ENCODE measurements around the gene CBX6.
A peak's percentile ranks its signal among the peaks of the same experiment; 100 is the strongest.

Gene CBX6

DNA sequence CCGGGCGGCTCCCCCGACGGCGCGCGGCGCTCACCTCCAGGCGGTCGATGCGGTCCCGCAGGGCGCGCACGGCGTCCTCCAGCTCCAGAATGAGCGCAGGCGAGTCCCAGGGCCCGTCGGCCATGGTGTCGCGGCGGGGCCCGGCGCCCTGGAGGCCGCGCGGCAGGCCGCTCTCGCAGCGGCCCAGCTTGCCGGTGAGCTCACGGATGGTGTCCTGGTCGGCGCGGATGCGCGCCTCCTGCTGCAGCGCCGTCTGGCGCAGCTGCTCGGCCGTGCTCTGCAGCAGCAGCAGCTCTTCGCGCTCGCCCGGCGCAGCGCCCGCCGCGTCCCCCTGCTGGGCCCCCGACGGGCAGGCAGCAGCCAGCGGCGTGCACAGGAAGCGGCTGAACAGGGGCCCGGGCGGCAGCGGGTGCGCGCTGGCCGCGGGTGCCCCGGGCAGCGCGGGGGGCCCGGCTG lies 28.8 kb downstream of the CBX6 start:
- H3K9me3 ChIP-seq (ENCODE audit: insufficient read depth, low read depth, low read length) = no peaks in the 10 kb centered on the region
- H3K27me3 ChIP-seq (ENCODE audit: insufficient read depth, low read length) = peaks cover 71% of the 10 kb centered on the region
- no peaks in the 10 kb centered on the region for H3K36me3 ChIP-seq (ENCODE audit: insufficient read depth, low read depth, low read length)
- H3K4me3 ChIP-seq (ENCODE audit: low read length) = peak overlapping the region; percentile 61; the same call in 1 of the 2 replicates
- no peaks in the 10 kb centered on the region for H3K4me1 ChIP-seq (ENCODE audit: insufficient read depth, low read length)
- no peak overlapping the region for H3K27ac ChIP-seq (ENCODE audit: low read length)
- peak overlapping the region; percentile 37; the same call in 1 of the 2 replicates for H3K9ac ChIP-seq (ENCODE audit: low read depth, low read length)

DNA sequence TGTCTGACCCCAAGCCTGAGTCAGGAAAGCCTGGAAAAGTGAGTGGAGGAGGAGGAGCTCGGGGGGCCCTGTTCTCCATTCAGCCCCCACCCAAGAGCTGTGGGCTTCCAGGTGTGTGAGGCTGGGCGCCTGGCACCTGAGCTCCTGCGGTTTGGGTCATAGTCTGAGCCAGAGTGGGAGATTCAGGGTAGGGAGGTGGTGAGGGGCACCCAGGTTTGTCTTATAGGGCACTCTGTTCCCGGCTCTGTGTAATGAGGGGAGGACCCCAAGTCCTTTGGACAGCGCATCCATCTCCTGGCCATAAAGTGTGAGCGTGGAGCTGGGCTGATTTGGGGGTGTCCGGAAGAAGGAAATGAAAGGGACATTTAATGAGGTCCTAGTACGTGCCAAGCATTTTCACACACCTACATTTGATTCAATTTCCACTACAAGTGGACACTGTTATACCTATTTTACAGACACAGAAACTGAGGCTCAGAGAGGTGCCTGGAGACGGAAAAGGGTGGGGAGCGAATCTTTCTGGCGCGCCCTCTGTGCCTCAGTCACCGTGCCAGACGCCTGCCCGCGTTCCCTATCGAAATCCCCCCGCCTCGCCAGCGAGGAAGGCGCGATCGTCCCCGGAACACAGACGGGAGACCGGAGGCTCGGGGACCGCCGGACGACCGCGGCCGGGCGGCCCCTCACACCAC lies 29.4 kb downstream of the CBX6 start:
- Histone ChIP-seq H3K9ac (ENCODE audit: low read depth, low read length) (peak overlapping the region; percentile 37; the same call in 1 of the 2 replicates), H3K4me1 (ENCODE audit: insufficient read depth, low read length) (no peaks in the 10 kb centered on the region), H3K27ac (ENCODE audit: low read length) (no peak overlapping the region), H3K9me3 (ENCODE audit: insufficient read depth, low read depth, low read length) (no peaks in the 10 kb centered on the region), H3K36me3 (ENCODE audit: insufficient read depth, low read depth, low read length) (no peaks in the 10 kb centered on the region), H3K4me3 (ENCODE audit: low read length) (peak overlapping the region; percentile 61), H3K27me3 (ENCODE audit: insufficient read depth, low read length) (peaks cover 69% of the 10 kb centered on the region)

- H3K9me3 ChIP-seq (ENCODE audit: insufficient read depth, low read depth, low read length) = no peaks in the 10 kb centered on the region
- no peak overlapping the region for H3K4me3 ChIP-seq (ENCODE audit: low read length)
- H3K27me3 ChIP-seq (ENCODE audit: insufficient read depth, low read length) = peaks cover 65% of the 10 kb centered on the region
- no peaks in the 10 kb centered on the region for H3K36me3 ChIP-seq (ENCODE audit: insufficient read depth, low read depth, low read length)
- no peak overlapping the region for H3K27ac ChIP-seq (ENCODE audit: low read length)
- H3K4me1 ChIP-seq (ENCODE audit: insufficient read depth, low read length) = no peaks in the 10 kb centered on the region
- H3K9ac ChIP-seq (ENCODE audit: low read depth, low read length) = no peak overlapping the region
Observed at GRCh38 chr22:38841635-38842034, 30.4 kb downstream of the CBX6 start.

DNA sequence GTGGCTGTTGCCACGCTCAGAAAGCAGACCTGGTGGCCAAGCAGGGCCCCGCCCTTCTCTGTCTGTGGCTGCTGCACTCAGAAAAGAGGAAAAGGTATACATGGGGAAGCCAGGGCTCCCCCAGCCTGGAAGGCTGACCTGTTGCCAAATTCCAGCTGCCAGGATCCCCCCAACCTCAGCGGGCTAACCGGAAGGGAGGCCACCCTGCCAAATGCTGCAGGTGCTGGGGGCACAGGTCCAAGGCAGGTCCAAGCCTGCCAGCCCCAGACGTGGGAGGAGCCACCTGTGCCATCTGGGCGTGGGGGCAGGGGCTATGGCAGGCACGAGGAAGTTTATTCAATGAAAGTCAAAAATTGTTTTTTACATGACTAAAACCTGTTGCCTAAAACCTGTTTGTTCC lies 30.8 kb downstream of the CBX6 start:
- Histone ChIP-seq H3K9ac (ENCODE audit: low read depth, low read length) (no peak overlapping the region), H3K27ac (ENCODE audit: low read length) (no peak overlapping the region), H3K36me3 (ENCODE audit: insufficient read depth, low read depth, low read length) (no peaks in the 10 kb centered on the region), H3K9me3 (ENCODE audit: insufficient read depth, low read depth, low read length) (no peaks in the 10 kb centered on the region), H3K4me3 (ENCODE audit: low read length) (no peak overlapping the region), H3K27me3 (ENCODE audit: insufficient read depth, low read length) (peaks cover 65% of the 10 kb centered on the region), H3K4me1 (ENCODE audit: insufficient read depth, low read length) (peaks cover 3% of the 10 kb centered on the region; the same call in 1 of the 2 replicates)

- no peak overlapping the region for H3K27ac ChIP-seq (ENCODE audit: low read length)
- H3K36me3 ChIP-seq (ENCODE audit: insufficient read depth, low read depth, low read length) = no peaks in the 10 kb centered on the region
- H3K4me3 ChIP-seq (ENCODE audit: low read length) = no peak overlapping the region
Observed at GRCh38 chr22:38840129-38840528, 31.9 kb downstream of the CBX6 start.

DNA sequence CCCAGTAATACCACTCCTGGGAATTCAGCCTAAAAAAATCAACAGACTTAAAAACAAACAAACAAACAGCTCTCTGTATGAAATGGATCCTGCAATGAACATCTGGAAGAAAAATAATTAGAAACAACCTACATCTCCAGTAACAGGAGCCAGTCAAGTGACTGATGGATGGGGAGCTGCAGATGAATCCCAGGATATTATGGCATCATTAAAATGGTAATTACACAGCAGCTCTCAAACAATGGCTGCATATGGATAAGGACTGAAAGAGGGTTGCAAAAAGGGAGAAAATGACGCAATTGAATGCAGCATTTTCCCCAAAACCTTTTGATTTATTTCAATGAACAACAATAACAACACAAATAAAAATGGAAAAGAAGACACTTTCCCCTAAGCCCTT lies 32.3 kb downstream of the CBX6 start:
- H3K9ac ChIP-seq (ENCODE audit: low read depth, low read length) = no peak overlapping the region
- peaks cover 56% of the 10 kb centered on the region for H3K27me3 ChIP-seq (ENCODE audit: insufficient read depth, low read length)
- no peak overlapping the region for H3K27ac ChIP-seq (ENCODE audit: low read length)
- no peak overlapping the region for H3K4me3 ChIP-seq (ENCODE audit: low read length)
- H3K4me1 ChIP-seq (ENCODE audit: insufficient read depth, low read length) = peaks cover 7% of the 10 kb centered on the region; the same call in 1 of the 2 replicates
- no peaks in the 10 kb centered on the region for H3K36me3 ChIP-seq (ENCODE audit: insufficient read depth, low read depth, low read length)
- H3K9me3 ChIP-seq (ENCODE audit: insufficient read depth, low read depth, low read length) = no peaks in the 10 kb centered on the region

More at GRCh38 chr22:38840129-38840528, 31.9 kb downstream of the CBX6 start:
- Histone ChIP-seq H3K9me3 (ENCODE audit: insufficient read depth, low read depth, low read length) (no peaks in the 10 kb centered on the region), H3K4me1 (ENCODE audit: insufficient read depth, low read length) (peaks cover 7% of the 10 kb centered on the region; the same call in 1 of the 2 replicates), H3K9ac (ENCODE audit: low read depth, low read length) (no peak overlapping the region), H3K27me3 (ENCODE audit: insufficient read depth, low read length) (peaks cover 60% of the 10 kb centered on the region)

DNA sequence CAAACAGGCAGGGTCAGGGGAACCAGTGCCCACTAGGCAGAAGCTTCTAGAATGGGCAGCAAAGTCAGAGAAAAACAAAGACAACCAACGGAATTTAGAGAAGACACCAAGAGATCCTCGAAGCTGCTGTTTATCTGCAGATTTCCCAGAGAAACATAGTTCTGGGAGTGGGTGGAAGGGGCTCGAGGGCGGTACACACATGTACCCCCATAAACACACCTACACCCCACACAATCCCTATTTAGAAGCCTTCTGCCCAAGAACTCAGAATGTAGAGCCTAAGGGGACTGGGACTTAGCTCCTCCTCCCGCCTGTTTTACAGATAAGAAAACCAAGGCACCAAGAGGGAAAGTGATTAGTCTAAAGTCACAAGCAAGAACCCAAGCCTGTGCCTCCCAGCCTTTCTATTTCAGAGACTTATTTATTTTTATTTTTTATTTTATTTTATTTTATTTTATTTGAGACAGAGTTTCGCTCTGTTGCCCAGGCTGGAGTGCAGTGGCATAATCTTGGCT lies 34.5 kb downstream of the CBX6 start:
- H3K9ac ChIP-seq (ENCODE audit: low read depth, low read length) = no peak overlapping the region
- peaks cover 7% of the 10 kb centered on the region; the same call in 1 of the 2 replicates for H3K4me1 ChIP-seq (ENCODE audit: insufficient read depth, low read length)
- no peaks in the 10 kb centered on the region for H3K9me3 ChIP-seq (ENCODE audit: insufficient read depth, low read depth, low read length)
- H3K27ac ChIP-seq (ENCODE audit: low read length) = no peak overlapping the region
- peaks cover 40% of the 10 kb centered on the region for H3K27me3 ChIP-seq (ENCODE audit: insufficient read depth, low read length)
- H3K4me3 ChIP-seq (ENCODE audit: low read length) = no peak overlapping the region
- H3K36me3 ChIP-seq (ENCODE audit: insufficient read depth, low read depth, low read length) = no peaks in the 10 kb centered on the region

DNA sequence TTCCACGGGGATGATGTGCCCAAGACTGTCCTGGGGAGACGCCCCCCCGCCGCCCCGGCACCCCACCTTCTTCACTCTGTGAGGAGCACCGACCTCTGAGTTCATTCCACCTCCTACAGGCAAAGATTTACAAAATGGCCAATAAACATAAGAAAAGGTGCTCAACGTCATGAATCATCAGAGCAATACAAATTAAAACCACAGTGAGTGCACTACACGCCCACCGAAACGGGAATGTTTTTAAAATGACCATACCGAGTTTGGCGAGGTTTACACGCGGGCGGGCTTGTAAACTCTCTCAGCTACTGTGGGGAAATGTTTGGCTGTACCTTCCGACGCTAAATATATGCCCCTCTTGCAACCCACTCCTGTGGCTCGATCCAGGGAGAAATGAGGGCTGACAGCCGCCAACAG lies 36.1 kb downstream of the CBX6 start:
- Histone ChIP-seq H3K27me3 (ENCODE audit: insufficient read depth, low read length) (peaks cover 24% of the 10 kb centered on the region), H3K9ac (ENCODE audit: low read depth, low read length) (no peak overlapping the region), H3K4me3 (ENCODE audit: low read length) (0 out of 2 replicates have a peak overlapping the region, but pooled peaks have one; percentile 14), H3K9me3 (ENCODE audit: insufficient read depth, low read depth, low read length) (no peaks in the 10 kb centered on the region), H3K4me1 (ENCODE audit: insufficient read depth, low read length) (peaks cover 7% of the 10 kb centered on the region; the same call in 1 of the 2 replicates), H3K36me3 (ENCODE audit: insufficient read depth, low read depth, low read length) (no peaks in the 10 kb centered on the region), H3K27ac (ENCODE audit: low read length) (no peak overlapping the region)

DNA sequence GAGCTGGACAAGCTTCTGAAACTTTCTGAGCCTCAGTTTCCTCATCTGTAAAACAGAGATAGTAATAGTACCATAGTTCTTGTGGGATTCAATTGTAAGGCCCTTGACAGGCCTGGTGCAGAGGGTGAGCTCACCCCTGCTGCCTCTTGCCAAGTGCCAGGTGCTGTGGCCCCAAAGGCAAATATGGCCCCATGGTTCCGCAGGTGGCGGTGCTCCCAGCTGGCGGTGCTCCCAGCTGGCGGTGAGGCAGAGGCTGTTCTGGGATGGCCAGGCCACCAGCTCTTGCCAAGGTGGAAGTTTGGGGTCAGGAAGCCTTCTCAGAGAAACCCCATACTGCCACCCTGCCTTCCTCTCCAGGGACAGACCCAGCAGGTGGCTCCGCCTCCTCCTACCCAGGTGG lies 37.0 kb downstream of the CBX6 start:
- H3K27ac ChIP-seq (ENCODE audit: low read length) = no peak overlapping the region

GRCh38 chr22:38834215-38834953 lies 37.6 kb downstream of the CBX6 start:
- H3K36me3 ChIP-seq (ENCODE audit: insufficient read depth, low read depth, low read length) = no peaks in the 10 kb centered on the region

More for the DNA sequence above, 37.0 kb downstream of the CBX6 start:
- Histone ChIP-seq H3K4me3 (ENCODE audit: low read length) (no peak overlapping the region), H3K9me3 (ENCODE audit: insufficient read depth, low read depth, low read length) (no peaks in the 10 kb centered on the region), H3K9ac (ENCODE audit: low read depth, low read length) (no peak overlapping the region), H3K36me3 (ENCODE audit: insufficient read depth, low read depth, low read length) (no peaks in the 10 kb centered on the region), H3K4me1 (ENCODE audit: insufficient read depth, low read length) (peaks cover 7% of the 10 kb centered on the region; the same call in 1 of the 2 replicates), H3K27me3 (ENCODE audit: insufficient read depth, low read length) (peaks cover 15% of the 10 kb centered on the region; the same call in 1 of the 2 replicates)

DNA sequence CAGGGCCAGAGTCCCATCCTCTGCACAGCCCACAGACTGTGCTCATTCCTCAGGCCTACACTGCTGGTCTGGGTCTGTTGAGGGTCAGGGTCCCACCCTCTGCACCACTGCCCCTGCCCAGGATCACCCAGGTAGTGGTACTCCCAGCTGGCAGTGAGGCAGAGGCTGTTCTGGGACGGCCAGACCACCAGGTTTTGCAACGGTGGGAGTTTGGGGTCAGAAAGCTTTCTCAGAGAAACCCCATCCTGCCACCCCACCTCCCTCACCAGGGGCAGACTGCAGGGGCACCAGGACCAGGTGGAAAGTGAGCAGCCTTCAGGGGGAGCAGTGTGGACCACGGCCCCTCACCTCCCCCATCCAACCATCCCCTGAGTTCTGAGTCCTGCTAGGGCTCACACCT lies 39.0 kb downstream of the CBX6 start:
- no peak overlapping the region for H3K9ac ChIP-seq (ENCODE audit: low read depth, low read length)
- H3K27me3 ChIP-seq (ENCODE audit: insufficient read depth, low read length) = peaks cover 10% of the 10 kb centered on the region; the same call in 1 of the 2 replicates
- no peak overlapping the region for H3K4me3 ChIP-seq (ENCODE audit: low read length)

More at GRCh38 chr22:38834215-38834953, 37.6 kb downstream of the CBX6 start:
- Histone ChIP-seq H3K27ac (ENCODE audit: low read length) (no peak overlapping the region), H3K4me3 (ENCODE audit: low read length) (no peak overlapping the region), H3K9ac (ENCODE audit: low read depth, low read length) (no peak overlapping the region), H3K9me3 (ENCODE audit: insufficient read depth, low read depth, low read length) (no peaks in the 10 kb centered on the region), H3K4me1 (ENCODE audit: insufficient read depth, low read length) (peaks cover 7% of the 10 kb centered on the region; the same call in 1 of the 2 replicates), H3K27me3 (ENCODE audit: insufficient read depth, low read length) (peaks cover 10% of the 10 kb centered on the region; the same call in 1 of the 2 replicates)

More for the DNA sequence above, 39.0 kb downstream of the CBX6 start:
- H3K36me3 ChIP-seq (ENCODE audit: insufficient read depth, low read depth, low read length) = no peaks in the 10 kb centered on the region
- H3K9me3 ChIP-seq (ENCODE audit: insufficient read depth, low read depth, low read length) = no peaks in the 10 kb centered on the region
- no peak overlapping the region for H3K27ac ChIP-seq (ENCODE audit: low read length)
- H3K4me1 ChIP-seq (ENCODE audit: insufficient read depth, low read length) = peaks cover 7% of the 10 kb centered on the region; the same call in 1 of the 2 replicates
